Measurements from ENCODE around the gene LDLRAD2. TPM values are rescaled to one million over a fixed set of nuclear protein-coding genes. Genes with fewer than 3 reads are reported as not detected.
"Not testable (repeated sequence)": the region's sequence is repeated elsewhere in the genome, so short reads cannot be mapped to it uniquely, and the experiment has no call there.

The LDLRAD2 gene
- polyA plus RNA-seq, 1 of the 3 experiments (the other 2 are of a cell fraction), result 0.02 TPM

- no peak for TF ChIP-seq JUND (IDR thresholded peaks at IDR 0.05)
- no peak for TF ChIP-seq YY1 (IDR thresholded peaks at IDR 0.05; ENCODE audit: low read depth)
- TF ChIP-seq FOSL2 (IDR thresholded peaks at IDR 0.05; ENCODE audit: borderline replicate concordance, low read depth), result no peak
- TF ChIP-seq SIN3A (IDR thresholded peaks at IDR 0.05; ENCODE audit: borderline replicate concordance, low read depth, low read length), result no peak
- no peak for TF ChIP-seq MEF2A (IDR thresholded peaks at IDR 0.05; ENCODE audit: borderline replicate concordance, low read depth)
- TF ChIP-seq MAX (IDR thresholded peaks at IDR 0.05; ENCODE audit: low read depth), result no peak
- TF ChIP-seq, protein P1, sequence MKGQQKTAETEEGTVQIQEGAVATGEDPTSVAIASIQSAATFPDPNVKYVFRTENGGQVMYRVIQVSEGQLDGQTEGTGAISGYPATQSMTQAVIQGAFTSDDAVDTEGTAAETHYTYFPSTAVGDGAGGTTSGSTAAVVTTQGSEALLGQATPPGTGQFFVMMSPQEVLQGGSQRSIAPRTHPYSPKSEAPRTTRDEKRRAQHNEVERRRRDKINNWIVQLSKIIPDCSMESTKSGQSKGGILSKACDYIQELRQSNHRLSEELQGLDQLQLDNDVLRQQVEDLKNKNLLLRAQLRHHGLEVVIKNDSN (IDR thresholded peaks at IDR 0.05; ENCODE audit: borderline replicate concordance, low read depth), result no peak
- no peak for TF ChIP-seq RAD21 (IDR thresholded peaks at IDR 0.05; ENCODE audit: low read length)
- TF ChIP-seq, protein P2, sequence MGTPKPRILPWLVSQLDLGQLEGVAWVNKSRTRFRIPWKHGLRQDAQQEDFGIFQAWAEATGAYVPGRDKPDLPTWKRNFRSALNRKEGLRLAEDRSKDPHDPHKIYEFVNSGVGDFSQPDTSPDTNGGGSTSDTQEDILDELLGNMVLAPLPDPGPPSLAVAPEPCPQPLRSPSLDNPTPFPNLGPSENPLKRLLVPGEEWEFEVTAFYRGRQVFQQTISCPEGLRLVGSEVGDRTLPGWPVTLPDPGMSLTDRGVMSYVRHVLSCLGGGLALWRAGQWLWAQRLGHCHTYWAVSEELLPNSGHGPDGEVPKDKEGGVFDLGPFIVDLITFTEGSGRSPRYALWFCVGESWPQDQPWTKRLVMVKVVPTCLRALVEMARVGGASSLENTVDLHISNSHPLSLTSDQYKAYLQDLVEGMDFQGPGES (IDR thresholded peaks at IDR 0.05; ENCODE audit: low read depth, low read length), result no peak
- no peak for TF ChIP-seq SMC3 (IDR thresholded peaks at IDR 0.05; ENCODE audit: low read depth, low read length)
- TF ChIP-seq GATA2 (CRISPR knock-in tag; IDR thresholded peaks at IDR 0.05), result no peak
- TF ChIP-seq, protein P3, sequence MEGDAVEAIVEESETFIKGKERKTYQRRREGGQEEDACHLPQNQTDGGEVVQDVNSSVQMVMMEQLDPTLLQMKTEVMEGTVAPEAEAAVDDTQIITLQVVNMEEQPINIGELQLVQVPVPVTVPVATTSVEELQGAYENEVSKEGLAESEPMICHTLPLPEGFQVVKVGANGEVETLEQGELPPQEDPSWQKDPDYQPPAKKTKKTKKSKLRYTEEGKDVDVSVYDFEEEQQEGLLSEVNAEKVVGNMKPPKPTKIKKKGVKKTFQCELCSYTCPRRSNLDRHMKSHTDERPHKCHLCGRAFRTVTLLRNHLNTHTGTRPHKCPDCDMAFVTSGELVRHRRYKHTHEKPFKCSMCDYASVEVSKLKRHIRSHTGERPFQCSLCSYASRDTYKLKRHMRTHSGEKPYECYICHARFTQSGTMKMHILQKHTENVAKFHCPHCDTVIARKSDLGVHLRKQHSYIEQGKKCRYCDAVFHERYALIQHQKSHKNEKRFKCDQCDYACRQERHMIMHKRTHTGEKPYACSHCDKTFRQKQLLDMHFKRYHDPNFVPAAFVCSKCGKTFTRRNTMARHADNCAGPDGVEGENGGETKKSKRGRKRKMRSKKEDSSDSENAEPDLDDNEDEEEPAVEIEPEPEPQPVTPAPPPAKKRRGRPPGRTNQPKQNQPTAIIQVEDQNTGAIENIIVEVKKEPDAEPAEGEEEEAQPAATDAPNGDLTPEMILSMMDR (IDR thresholded peaks at IDR 0.05), result no peak
- TF ChIP-seq EZH2phosphoT487 (IDR thresholded peaks at IDR 0.05; ENCODE audit: borderline replicate concordance, low read depth), result no peak
- no peak for TF ChIP-seq MXI1 (IDR thresholded peaks at IDR 0.05; ENCODE audit: low read depth, low read length)
- H3K4me2 ChIP-seq, result no peak overlapping the region
- peaks cover 95% of the 10 kb centered on the region for H4K20me1 ChIP-seq (ENCODE audit: insufficient read depth)
- H3K36me3 ChIP-seq (replicated peaks in 1 of 2; ENCODE audit: control insufficient read depth in 1 of 2, insufficient read depth in 2 of 2, low read length in 1 of 2), result peaks cover 0 to 4% of the 10 kb centered on the region in 2 experiments
- H3K4me3 ChIP-seq (ENCODE audit: low read depth in 2 of 2, low read length in 1 of 2), result no peak overlapping the region
- peaks cover under 1 to 6% of the 10 kb centered on the region in 2 experiments; a peak in 2 of 4 replicates for H3K4me1 ChIP-seq (ENCODE audit: control insufficient read depth in 1 of 2, insufficient read depth in 2 of 2, low read depth in 1 of 2, low read length in 1 of 2)
- peaks cover 12% of the 10 kb centered on the region for H3F3A ChIP-seq (replicated peaks; ENCODE audit: insufficient read depth)
- no peak overlapping the region for H3K27ac ChIP-seq (ENCODE audit: low read depth in 2 of 2, low read length in 1 of 2)
- H3K9me2 ChIP-seq, result no peaks in the 10 kb centered on the region
- no peaks in the 10 kb centered on the region for H3K9me3 ChIP-seq
- WGBS (ENCODE audit: low lambda C conversion rate), result 100% methylated on average over 2 of the region's 2 CpGs
- no peak for DNase-seq
- H3K27me3 ChIP-seq (ENCODE audit: insufficient read depth), result no peaks in the 10 kb centered on the region
- no peak overlapping the region for H3K9ac ChIP-seq
- POLR2A ChIA-PET, result interaction anchor here (0.6 kb wide), 1 partner anchor 256 kb away, joined by 5 read pairs; no protein-coding TSS in a partner anchor
- CTCF ChIA-PET, result interaction anchor here (1.2 kb wide), 1 partner anchor 195 kb away, joined by 3 read pairs; no protein-coding TSS in a partner anchor
- no peak overlapping the region for H2AFZ ChIP-seq (ENCODE audit: low read depth)
- peaks cover 98% of the 10 kb centered on the region for H3K79me2 ChIP-seq (ENCODE audit: insufficient read depth)
Observed at GRCh38 chr1:21770201-21770600, 41.9 kb upstream of the LDLRAD2 start.

DNA sequence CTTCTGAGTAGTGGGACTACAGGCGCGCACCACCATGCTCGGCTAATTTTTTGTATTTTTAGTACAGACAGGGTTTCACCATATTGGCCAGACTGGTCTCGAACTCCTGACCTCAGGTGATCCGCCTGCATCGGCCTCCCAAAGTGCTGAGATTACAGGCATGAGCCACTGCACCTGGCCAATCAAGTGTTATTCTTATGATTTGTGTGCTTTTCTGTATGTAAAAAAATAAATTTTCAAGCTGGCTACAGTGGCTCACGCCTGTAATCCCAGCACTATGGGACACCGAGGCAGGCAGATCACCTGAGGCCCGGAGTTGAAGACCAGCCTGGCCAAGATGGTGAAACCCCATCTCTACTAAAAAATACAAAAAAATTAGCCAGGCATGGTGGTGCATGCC lies 41.5 kb upstream of the LDLRAD2 start:
- H3K4me2 ChIP-seq; H2AFZ ChIP-seq (ENCODE audit: low read depth); H3K9me3 ChIP-seq; H3K36me3 ChIP-seq (replicated peaks in 1 of 2; ENCODE audit: control insufficient read depth in 1 of 2, insufficient read depth in 2 of 2, low read length in 1 of 2); H3K9ac ChIP-seq; H3K4me1 ChIP-seq (ENCODE audit: control insufficient read depth in 1 of 2, insufficient read depth in 2 of 2, low read depth in 1 of 2, low read length in 1 of 2); CTCF ChIA-PET; H3K4me3 ChIP-seq (ENCODE audit: low read depth in 2 of 2, low read length in 1 of 2); DNase-seq; H3K9me2 ChIP-seq; H3K27me3 ChIP-seq (ENCODE audit: insufficient read depth); H3K27ac ChIP-seq (ENCODE audit: low read depth in 2 of 2, low read length in 1 of 2); H3F3A ChIP-seq (replicated peaks; ENCODE audit: insufficient read depth): not testable (repeated sequence)
- peaks cover 95% of the 10 kb centered on the region for H4K20me1 ChIP-seq (ENCODE audit: insufficient read depth)
- WGBS (ENCODE audit: low lambda C conversion rate), result 98% methylated on average over 9 of the region's 9 CpGs
- POLR2A ChIA-PET, result interaction anchor here (0.6 kb wide), 1 partner anchor 256 kb away, joined by 5 read pairs; no protein-coding TSS in a partner anchor
- peaks cover 99% of the 10 kb centered on the region for H3K79me2 ChIP-seq (ENCODE audit: insufficient read depth)

DNA sequence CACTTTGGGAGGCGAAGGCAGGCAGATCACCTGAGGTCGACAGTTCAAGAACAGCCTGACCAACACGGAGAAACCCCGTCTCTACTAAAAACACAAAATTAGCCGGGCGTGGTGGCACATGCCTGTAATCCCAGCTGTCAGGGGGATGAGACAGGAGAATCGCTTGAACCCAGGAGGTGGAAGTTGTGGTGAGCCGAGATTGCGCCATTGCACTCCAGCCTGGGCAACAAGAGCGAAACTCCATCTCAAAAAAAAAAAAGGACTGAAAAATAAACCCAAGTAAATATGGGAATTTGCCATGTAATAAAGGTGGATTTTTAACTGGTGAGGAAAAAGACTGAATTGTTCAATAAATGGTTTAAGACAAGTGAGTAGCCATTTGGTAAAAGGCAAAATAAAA lies 40.4 kb upstream of the LDLRAD2 start:
- H3K36me3 ChIP-seq (replicated peaks in 1 of 2; ENCODE audit: control insufficient read depth in 1 of 2, insufficient read depth in 2 of 2, low read length in 1 of 2); H2AFZ ChIP-seq (ENCODE audit: low read depth); H3K27me3 ChIP-seq (ENCODE audit: insufficient read depth); H3K27ac ChIP-seq (ENCODE audit: low read depth in 2 of 2, low read length in 1 of 2); H3F3A ChIP-seq (replicated peaks; ENCODE audit: insufficient read depth); H3K9ac ChIP-seq; DNase-seq; H3K4me2 ChIP-seq; H3K4me1 ChIP-seq (ENCODE audit: control insufficient read depth in 1 of 2, insufficient read depth in 2 of 2, low read depth in 1 of 2, low read length in 1 of 2); H3K9me2 ChIP-seq; H3K9me3 ChIP-seq; CTCF ChIA-PET; H3K4me3 ChIP-seq (ENCODE audit: low read depth in 2 of 2, low read length in 1 of 2); POLR2A ChIA-PET: not testable (repeated sequence)
- Histone ChIP-seq H3K79me2 (ENCODE audit: insufficient read depth) (peaks cover 99% of the 10 kb centered on the region), H4K20me1 (ENCODE audit: insufficient read depth) (peaks cover 94% of the 10 kb centered on the region)
- WGBS (ENCODE audit: low lambda C conversion rate), result 93% methylated on average over 10 of the region's 10 CpGs

Data from SK-N-SH (cell line).